K562 (cell line): ENCODE measurements around the gene AP2A2. TPM values are rescaled to one million over a fixed set of nuclear protein-coding genes. Genes with fewer than 3 reads are reported as not detected.

ENCODE experiments used
- BCL6 ChIP-seq: fragments of 250-450 bp; sonication (Bioruptor Pico); IDR thresholded peaks from 2 replicates; pipeline ENCODE4 v1.4.0; 2020
- CLOCK ChIP-seq: fragments of 250-450 bp; sonication (Bioruptor Pico); IDR thresholded peaks from 2 replicates; pipeline ENCODE4 v1.4.0; 2020; ENCODE audit warnings: mild to moderate bottlenecking, moderate library complexity, borderline replicate concordance
- ELK3 ChIP-seq: fragments of 450-650 bp; formaldehyde crosslinking; IDR thresholded peaks from 2 replicates; pipeline ENCODE4 v1.4.0; 2020; ENCODE audit warnings: mild to moderate bottlenecking
- GATAD2B ChIP-seq: fragments of 450-650 bp; IDR thresholded peaks from 2 replicates; pipeline ENCODE4 v1.6.1; 2017; ENCODE audit warnings: mild to moderate bottlenecking, borderline replicate concordance
- ID3 ChIP-seq, 2 experiments: fragments of 250-450 bp in 1 of 2; fragments of 450-650 bp in 1 of 2; sonication (Bioruptor Pico) in 1 of 2; IDR thresholded peaks; 2 replicates each; pipeline versions ENCODE4 v1.6.1 to v1.8.0; 2016 to 2021; ENCODE audit warnings: mild to moderate bottlenecking in 2 of 2, moderate library complexity in 2 of 2, missing compliant biosample characterization in 1 of 2, missing genetic modification characterization in 1 of 2
- JUN ChIP-seq, 2 experiments: sonication (generic) in 1 of 2; formaldehyde crosslinking in 1 of 2; IDR thresholded peaks; 2 replicates each; pipeline versions ENCODE4 v1.6.1 to v1.8.0; 2012 to 2022; ENCODE audit warnings: borderline replicate concordance in 2 of 2, mild to moderate bottlenecking in 2 of 2, improper control_type of control experiment in 1 of 2, low read depth in 1 of 2, low read length in 1 of 2, missing genetic modification reagents in 1 of 2
- MYNN ChIP-seq, 2 experiments: sonication (generic); formaldehyde crosslinking in 1 of 2; IDR thresholded peaks; 2 replicates each; pipeline versions ENCODE4 v1.5.0 to v1.6.1; 2016 to 2020; ENCODE audit warnings: antibody characterized with exemption in 1 of 2, missing genetic modification reagents in 1 of 2
- NR3C1 ChIP-seq: sonication (generic); formaldehyde crosslinking; IDR thresholded peaks from 2 replicates; pipeline ENCODE4 v1.8.1; 2022; ENCODE audit warnings: missing genetic modification reagents
- RNF219 ChIP-seq: fragments of 250-450 bp; sonication (Bioruptor Pico); IDR thresholded peaks from 2 replicates; pipeline ENCODE4 v1.5.0; 2022; ENCODE audit warnings: mild to moderate bottlenecking
- STAG1 ChIP-seq: sonication (generic); formaldehyde crosslinking; IDR thresholded peaks from 2 replicates; pipeline ENCODE4 v1.5.0; 2020; ENCODE audit warnings: missing genetic modification reagents, borderline replicate concordance
- TARDBP ChIP-seq: fragments of 450-650 bp; IDR thresholded peaks from 2 replicates; pipeline ENCODE4 v1.6.1; 2016
- ZNF224 ChIP-seq: sonication (generic); formaldehyde crosslinking; IDR thresholded peaks from 2 replicates; pipeline ENCODE4 v1.8.0; 2022; ENCODE audit warnings: mild to moderate bottlenecking, missing genetic modification reagents
- polyA plus RNA-seq, 8 experiments: library from polyadenylated mRNA; depleted of rRNA in 4 of 8; stranded (reverse) in 5 of 8; unstranded in 3 of 8; fragments of >200 nt; fragmentation: Nextera tagmentation in 2 of 8; fragmentation: Illumina TruSeq in 1 of 8; extraction: Ambion mirVana in 2 of 8; extraction: Trizol in 1 of 8; gene quantifications; 2 replicates each; pipeline versions ENCODE4 v1.2.1 to v1.2.3, GENCODE V29; 2011 to 2014; ENCODE audit warnings: inconsistent platforms in 1 of 8, missing spikeins in 1 of 8
- total RNA-seq, 7 experiments: library from RNA; depleted of rRNA in 6 of 7; stranded (reverse); fragments of >200 nt in 6 of 7; fragmentation: Illumina TruSeq in 2 of 7; extraction: Trizol in 2 of 7; gene quantifications; 2 replicates each; pipeline versions ENCODE4 v1.2.1 to v1.2.3, GENCODE V29; 2011 to 2021; ENCODE audit warnings: low replicate concordance in 1 of 7

AP2A2 gene
- total and polyA plus RNA-seq, 9 of the 15 experiments (the other 6 are each of a cell fraction or from before 2014, with no cell fraction given), result 0.69 to 41.7 (median 15.2) TPM

GRCh38 chr11:887589-887988, 38.1 kb upstream of the AP2A2 start (continued):
- TF ChIP-seq NR3C1 (CRISPR knock-in tag) (no peak), JUN (IDR thresholded peaks at IDR 0.05; ENCODE audit: borderline replicate concordance, low read depth, low read length) (no peak), JUN (CRISPR knock-in tag; IDR thresholded peaks at IDR 0.05; ENCODE audit: borderline replicate concordance) (no peak), TARDBP (no peak), ZNF224 (CRISPR knock-in tag) (no peak), RNF219 (CRISPR knock-in tag) (no peak), MYNN (IDR thresholded peaks at IDR 0.05) (no peak), MYNN (CRISPR knock-in tag; IDR thresholded peaks at IDR 0.05) (no peak), BCL6 (CRISPR knock-in tag) (no peak), ELK3 (CRISPR knock-in tag) (no peak), STAG1 (CRISPR knock-in tag) (no peak), CLOCK (CRISPR knock-in tag) (no peak), GATAD2B (no peak), ID3 (CRISPR knock-in tag; IDR thresholded peaks at IDR 0.05) (no peak), ID3 (tag; IDR thresholded peaks at IDR 0.05) (no peak)
